Activated CD4-positive, alpha-beta T cell treated with anti-CD3 and anti-CD28 coated beads, Interleukin-2, amount 50 U/mL, for 16 hours (primary cell): ENCODE measurements around the gene PNMT.

Experiments used
- DNase-seq: peaks from one replicate; pipeline ENCODE4 v3.0.0-alpha.2; 2020

The PNMT gene

GRCh38 chr17:39711851-39712250 is 43.6 kb downstream of the PNMT start:
- DNase-seq: no peak

- DNase-seq: no peak
Observed at GRCh38 chr17:39714234-39714633, 46.0 kb downstream of the PNMT start.

- DNase-seq: no peak
Observed at GRCh38 chr17:39715375-39716072, 47.3 kb downstream of the PNMT start.

- no peak for DNase-seq
Observed at GRCh38 chr17:39716073-39716818, 48.0 kb downstream of the PNMT start.

- no peak for DNase-seq
Observed at GRCh38 chr17:39716879-39717536, 48.8 kb downstream of the PNMT start.

GRCh38 chr17:39717660-39718059 is 49.4 kb downstream of the PNMT start:
- DNase-seq: no peak

GRCh38 chr17:39719563-39720355 is 51.5 kb downstream of the PNMT start:
- DNase-seq: no peak
